K562 (cell line): ENCODE results near the gene PRICKLE4. TPM values are rescaled to one million over a fixed set of nuclear protein-coding genes. Genes with fewer than 3 reads are reported as not detected.
A peak's percentile ranks its signal among the peaks of the same experiment; 100 is the strongest.

Source experiments
- CBX3 ChIP-seq, 2 experiments: IDR thresholded peaks; 1 replicate in 1 of 2; 2 replicates in 1 of 2; pipeline ENCODE4 v1.6.1; 2012; ENCODE audit warnings: inconsistent platforms in 2 of 2, low read length in 2 of 2, borderline replicate concordance in 1 of 2, control low read depth in 1 of 2
- ESRRA ChIP-seq: fragments of 450-650 bp; IDR thresholded peaks from 2 replicates; pipeline ENCODE4 v1.6.1; 2014; ENCODE audit warnings: low read depth, mild to moderate bottlenecking, moderate library complexity, borderline replicate concordance
- MCM2 ChIP-seq: fragments of 450-650 bp; IDR thresholded peaks from 2 replicates; pipeline ENCODE4 v1.6.1; 2017; ENCODE audit warnings: low read depth, mild to moderate bottlenecking
- NCOA6 ChIP-seq: fragments of 450-650 bp; IDR thresholded peaks from 2 replicates; pipeline ENCODE4 v1.6.1; 2017; ENCODE audit warnings: mild to moderate bottlenecking
- PHF8 ChIP-seq: fragments of 200-600 bp; sonication (generic); IDR thresholded peaks from 2 replicates; pipeline ENCODE4 v1.6.1; 2012; ENCODE audit warnings: mixed run types, mild to moderate bottlenecking, inconsistent platforms, low read length, moderate library complexity, borderline replicate concordance
- POLR2G ChIP-seq: fragments of 200-400 bp; formaldehyde crosslinking; IDR thresholded peaks from 2 replicates; pipeline ENCODE4 v1.6.1; 2017; ENCODE audit warnings: low read depth, mild to moderate bottlenecking, antibody characterized with exemption, low read length, moderate library complexity
- SAFB ChIP-seq: fragments of 200-400 bp; formaldehyde crosslinking; IDR thresholded peaks from 2 replicates; pipeline ENCODE4 v1.6.1; 2017; ENCODE audit warnings: low read depth, low read length, borderline replicate concordance
- polyA plus RNA-seq, 8 experiments: library from polyadenylated mRNA; depleted of rRNA in 4 of 8; stranded (reverse) in 5 of 8; unstranded in 3 of 8; fragments of >200 nt; fragmentation: Nextera tagmentation in 2 of 8; fragmentation: Illumina TruSeq in 1 of 8; extraction: Ambion mirVana in 2 of 8; extraction: Trizol in 1 of 8; gene quantifications; 2 replicates each; pipeline versions ENCODE4 v1.2.1 to v1.2.3, GENCODE V29; 2011 to 2014; ENCODE audit warnings: inconsistent platforms in 1 of 8, missing spikeins in 1 of 8
- total RNA-seq, 7 experiments: library from RNA; depleted of rRNA in 6 of 7; stranded (reverse); fragments of >200 nt in 6 of 7; fragmentation: Illumina TruSeq in 2 of 7; extraction: Trizol in 2 of 7; gene quantifications; 2 replicates each; pipeline versions ENCODE4 v1.2.1 to v1.2.3, GENCODE V29; 2011 to 2021; ENCODE audit warnings: low replicate concordance in 1 of 7
- TF ChIP-seq, protein P1 (sequence below), 2 experiments: fragments of 450-650 bp in 1 of 2; sonication (generic) in 1 of 2; formaldehyde crosslinking; conservative IDR thresholded peaks; 2 replicates each; pipeline versions ENCODE4 v1.4.0 to v1.8.1; 2020 to 2022; ENCODE audit warnings: mild to moderate bottlenecking in 1 of 2, missing genetic modification reagents in 1 of 2
- TF ChIP-seq, protein P2 (sequence below): sonication (generic); formaldehyde crosslinking; IDR thresholded peaks from 2 replicates; pipeline ENCODE4 v1.8.0; 2022; ENCODE audit warnings: missing genetic modification reagents, mild to moderate bottlenecking, moderate library complexity, borderline replicate concordance
- TF ChIP-seq, protein P3 (sequence below): sonication (generic); formaldehyde crosslinking; IDR thresholded peaks from 2 replicates; pipeline ENCODE4 v1.8.0; 2022; ENCODE audit warnings: mild to moderate bottlenecking, missing genetic modification reagents
- TF ChIP-seq, protein P4 (sequence below): fragments of 450-650 bp; IDR thresholded peaks from 2 replicates; pipeline ENCODE4 v1.6.1; 2016; ENCODE audit warnings: mild to moderate bottlenecking, moderate library complexity

PRICKLE4 gene
- total and polyA plus RNA-seq, 9 of the 15 experiments (the other 6 are each of a cell fraction or from before 2014, with no cell fraction given), result 0.20 to 0.32 (median 0.27) TPM; not detected in 6

DNA sequence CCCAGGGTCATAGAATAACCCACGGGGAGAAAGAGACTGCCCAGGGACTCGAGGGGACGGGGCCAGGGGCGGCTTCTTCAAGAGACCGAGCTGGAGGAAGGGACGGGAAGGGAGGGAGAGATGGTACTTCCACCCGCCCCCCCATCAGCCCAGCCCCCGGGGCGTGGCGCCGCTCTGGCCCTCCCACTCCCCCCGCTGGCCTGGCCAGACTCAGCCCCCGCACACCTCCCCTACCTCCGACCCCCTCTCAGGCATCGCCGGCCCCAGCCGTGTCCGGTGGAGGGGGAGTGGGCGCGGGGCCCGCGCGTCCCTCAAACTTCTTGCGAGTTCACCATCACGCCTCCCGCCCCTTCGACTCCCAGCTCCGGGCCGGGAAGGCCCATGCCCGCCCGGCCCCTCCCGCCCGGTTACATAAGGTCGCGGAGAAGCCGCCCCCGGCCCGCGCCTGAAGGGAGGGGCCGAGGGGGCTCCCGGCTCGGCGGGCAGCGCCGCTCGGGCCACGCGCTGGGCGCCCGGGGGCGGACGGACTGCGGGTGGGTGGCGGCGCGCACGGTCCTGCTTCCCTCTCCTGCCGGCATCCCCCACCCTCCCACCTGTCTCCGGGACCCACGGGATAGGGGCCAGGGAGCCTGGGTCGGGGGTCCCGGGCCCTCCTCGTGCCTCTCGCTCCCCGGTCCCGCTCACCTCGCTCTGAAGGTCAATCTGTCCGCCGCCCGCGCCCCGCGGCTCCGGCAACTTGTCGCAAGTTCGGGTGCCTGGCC, 45.7 kb upstream of the PRICKLE4 start (continued):
- TF ChIP-seq, protein P1, sequence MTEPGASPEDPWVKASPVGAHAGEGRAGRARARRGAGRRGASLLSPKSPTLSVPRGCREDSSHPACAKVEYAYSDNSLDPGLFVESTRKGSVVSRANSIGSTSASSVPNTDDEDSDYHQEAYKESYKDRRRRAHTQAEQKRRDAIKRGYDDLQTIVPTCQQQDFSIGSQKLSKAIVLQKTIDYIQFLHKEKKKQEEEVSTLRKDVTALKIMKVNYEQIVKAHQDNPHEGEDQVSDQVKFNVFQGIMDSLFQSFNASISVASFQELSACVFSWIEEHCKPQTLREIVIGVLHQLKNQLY (CRISPR knock-in tag; conservative IDR thresholded peaks at IDR 0.05), result no peak
- TF ChIP-seq, protein P2, sequence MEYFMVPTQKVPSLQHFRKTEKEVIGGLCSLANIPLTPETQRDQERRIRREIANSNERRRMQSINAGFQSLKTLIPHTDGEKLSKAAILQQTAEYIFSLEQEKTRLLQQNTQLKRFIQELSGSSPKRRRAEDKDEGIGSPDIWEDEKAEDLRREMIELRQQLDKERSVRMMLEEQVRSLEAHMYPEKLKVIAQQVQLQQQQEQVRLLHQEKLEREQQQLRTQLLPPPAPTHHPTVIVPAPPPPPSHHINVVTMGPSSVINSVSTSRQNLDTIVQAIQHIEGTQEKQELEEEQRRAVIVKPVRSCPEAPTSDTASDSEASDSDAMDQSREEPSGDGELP (CRISPR knock-in tag), result peak; percentile 46; the same call in 1 of the 2 replicates
- no peak for TF ChIP-seq CBX3 (IDR thresholded peaks at IDR 0.05; ENCODE audit: borderline replicate concordance in 1 of 2, low read length in 2 of 2)
- peak; percentile 60; the same call in 1 of the 2 replicates for TF ChIP-seq ESRRA
- TF ChIP-seq, protein P3, sequence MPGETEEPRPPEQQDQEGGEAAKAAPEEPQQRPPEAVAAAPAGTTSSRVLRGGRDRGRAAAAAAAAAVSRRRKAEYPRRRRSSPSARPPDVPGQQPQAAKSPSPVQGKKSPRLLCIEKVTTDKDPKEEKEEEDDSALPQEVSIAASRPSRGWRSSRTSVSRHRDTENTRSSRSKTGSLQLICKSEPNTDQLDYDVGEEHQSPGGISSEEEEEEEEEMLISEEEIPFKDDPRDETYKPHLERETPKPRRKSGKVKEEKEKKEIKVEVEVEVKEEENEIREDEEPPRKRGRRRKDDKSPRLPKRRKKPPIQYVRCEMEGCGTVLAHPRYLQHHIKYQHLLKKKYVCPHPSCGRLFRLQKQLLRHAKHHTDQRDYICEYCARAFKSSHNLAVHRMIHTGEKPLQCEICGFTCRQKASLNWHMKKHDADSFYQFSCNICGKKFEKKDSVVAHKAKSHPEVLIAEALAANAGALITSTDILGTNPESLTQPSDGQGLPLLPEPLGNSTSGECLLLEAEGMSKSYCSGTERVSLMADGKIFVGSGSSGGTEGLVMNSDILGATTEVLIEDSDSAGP (CRISPR knock-in tag), result no peak
- TF ChIP-seq MCM2, result no peak
- TF ChIP-seq POLR2G, result peak; percentile 58; the same call in 1 of the 2 replicates
- peak; percentile 44; the same call in 1 of the 2 replicates for TF ChIP-seq PHF8
- TF ChIP-seq, protein P4, sequence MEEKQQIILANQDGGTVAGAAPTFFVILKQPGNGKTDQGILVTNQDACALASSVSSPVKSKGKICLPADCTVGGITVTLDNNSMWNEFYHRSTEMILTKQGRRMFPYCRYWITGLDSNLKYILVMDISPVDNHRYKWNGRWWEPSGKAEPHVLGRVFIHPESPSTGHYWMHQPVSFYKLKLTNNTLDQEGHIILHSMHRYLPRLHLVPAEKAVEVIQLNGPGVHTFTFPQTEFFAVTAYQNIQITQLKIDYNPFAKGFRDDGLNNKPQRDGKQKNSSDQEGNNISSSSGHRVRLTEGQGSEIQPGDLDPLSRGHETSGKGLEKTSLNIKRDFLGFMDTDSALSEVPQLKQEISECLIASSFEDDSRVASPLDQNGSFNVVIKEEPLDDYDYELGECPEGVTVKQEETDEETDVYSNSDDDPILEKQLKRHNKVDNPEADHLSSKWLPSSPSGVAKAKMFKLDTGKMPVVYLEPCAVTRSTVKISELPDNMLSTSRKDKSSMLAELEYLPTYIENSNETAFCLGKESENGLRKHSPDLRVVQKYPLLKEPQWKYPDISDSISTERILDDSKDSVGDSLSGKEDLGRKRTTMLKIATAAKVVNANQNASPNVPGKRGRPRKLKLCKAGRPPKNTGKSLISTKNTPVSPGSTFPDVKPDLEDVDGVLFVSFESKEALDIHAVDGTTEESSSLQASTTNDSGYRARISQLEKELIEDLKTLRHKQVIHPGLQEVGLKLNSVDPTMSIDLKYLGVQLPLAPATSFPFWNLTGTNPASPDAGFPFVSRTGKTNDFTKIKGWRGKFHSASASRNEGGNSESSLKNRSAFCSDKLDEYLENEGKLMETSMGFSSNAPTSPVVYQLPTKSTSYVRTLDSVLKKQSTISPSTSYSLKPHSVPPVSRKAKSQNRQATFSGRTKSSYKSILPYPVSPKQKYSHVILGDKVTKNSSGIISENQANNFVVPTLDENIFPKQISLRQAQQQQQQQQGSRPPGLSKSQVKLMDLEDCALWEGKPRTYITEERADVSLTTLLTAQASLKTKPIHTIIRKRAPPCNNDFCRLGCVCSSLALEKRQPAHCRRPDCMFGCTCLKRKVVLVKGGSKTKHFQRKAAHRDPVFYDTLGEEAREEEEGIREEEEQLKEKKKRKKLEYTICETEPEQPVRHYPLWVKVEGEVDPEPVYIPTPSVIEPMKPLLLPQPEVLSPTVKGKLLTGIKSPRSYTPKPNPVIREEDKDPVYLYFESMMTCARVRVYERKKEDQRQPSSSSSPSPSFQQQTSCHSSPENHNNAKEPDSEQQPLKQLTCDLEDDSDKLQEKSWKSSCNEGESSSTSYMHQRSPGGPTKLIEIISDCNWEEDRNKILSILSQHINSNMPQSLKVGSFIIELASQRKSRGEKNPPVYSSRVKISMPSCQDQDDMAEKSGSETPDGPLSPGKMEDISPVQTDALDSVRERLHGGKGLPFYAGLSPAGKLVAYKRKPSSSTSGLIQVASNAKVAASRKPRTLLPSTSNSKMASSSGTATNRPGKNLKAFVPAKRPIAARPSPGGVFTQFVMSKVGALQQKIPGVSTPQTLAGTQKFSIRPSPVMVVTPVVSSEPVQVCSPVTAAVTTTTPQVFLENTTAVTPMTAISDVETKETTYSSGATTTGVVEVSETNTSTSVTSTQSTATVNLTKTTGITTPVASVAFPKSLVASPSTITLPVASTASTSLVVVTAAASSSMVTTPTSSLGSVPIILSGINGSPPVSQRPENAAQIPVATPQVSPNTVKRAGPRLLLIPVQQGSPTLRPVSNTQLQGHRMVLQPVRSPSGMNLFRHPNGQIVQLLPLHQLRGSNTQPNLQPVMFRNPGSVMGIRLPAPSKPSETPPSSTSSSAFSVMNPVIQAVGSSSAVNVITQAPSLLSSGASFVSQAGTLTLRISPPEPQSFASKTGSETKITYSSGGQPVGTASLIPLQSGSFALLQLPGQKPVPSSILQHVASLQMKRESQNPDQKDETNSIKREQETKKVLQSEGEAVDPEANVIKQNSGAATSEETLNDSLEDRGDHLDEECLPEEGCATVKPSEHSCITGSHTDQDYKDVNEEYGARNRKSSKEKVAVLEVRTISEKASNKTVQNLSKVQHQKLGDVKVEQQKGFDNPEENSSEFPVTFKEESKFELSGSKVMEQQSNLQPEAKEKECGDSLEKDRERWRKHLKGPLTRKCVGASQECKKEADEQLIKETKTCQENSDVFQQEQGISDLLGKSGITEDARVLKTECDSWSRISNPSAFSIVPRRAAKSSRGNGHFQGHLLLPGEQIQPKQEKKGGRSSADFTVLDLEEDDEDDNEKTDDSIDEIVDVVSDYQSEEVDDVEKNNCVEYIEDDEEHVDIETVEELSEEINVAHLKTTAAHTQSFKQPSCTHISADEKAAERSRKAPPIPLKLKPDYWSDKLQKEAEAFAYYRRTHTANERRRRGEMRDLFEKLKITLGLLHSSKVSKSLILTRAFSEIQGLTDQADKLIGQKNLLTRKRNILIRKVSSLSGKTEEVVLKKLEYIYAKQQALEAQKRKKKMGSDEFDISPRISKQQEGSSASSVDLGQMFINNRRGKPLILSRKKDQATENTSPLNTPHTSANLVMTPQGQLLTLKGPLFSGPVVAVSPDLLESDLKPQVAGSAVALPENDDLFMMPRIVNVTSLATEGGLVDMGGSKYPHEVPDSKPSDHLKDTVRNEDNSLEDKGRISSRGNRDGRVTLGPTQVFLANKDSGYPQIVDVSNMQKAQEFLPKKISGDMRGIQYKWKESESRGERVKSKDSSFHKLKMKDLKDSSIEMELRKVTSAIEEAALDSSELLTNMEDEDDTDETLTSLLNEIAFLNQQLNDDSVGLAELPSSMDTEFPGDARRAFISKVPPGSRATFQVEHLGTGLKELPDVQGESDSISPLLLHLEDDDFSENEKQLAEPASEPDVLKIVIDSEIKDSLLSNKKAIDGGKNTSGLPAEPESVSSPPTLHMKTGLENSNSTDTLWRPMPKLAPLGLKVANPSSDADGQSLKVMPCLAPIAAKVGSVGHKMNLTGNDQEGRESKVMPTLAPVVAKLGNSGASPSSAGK, result no peak
- peak; percentile 33; the same call in 1 of the 2 replicates for TF ChIP-seq NCOA6
- peak; percentile 28; the same call in 1 of the 2 replicates for TF ChIP-seq SAFB
